HepG2 (cell line): ENCODE data around the gene DNAJC30. TPM values are rescaled to one million over a fixed set of nuclear protein-coding genes. Genes with fewer than 3 reads are reported as not detected.

ENCODE experiments used
- ZBTB40 ChIP-seq, 2 experiments: fragments of 450-650 bp in 1 of 2; sonication (generic) in 1 of 2; formaldehyde crosslinking in 1 of 2; IDR thresholded peaks; 2 replicates each; pipeline versions ENCODE4 v1.6.1 to v1.8.0; 2016 to 2022; ENCODE audit warnings: antibody characterized with exemption in 1 of 2, mild to moderate bottlenecking in 1 of 2, missing genetic modification reagents in 1 of 2
- polyA plus RNA-seq, 8 experiments: library from polyadenylated mRNA; depleted of rRNA in 3 of 8; stranded (reverse) in 7 of 8; unstranded in 1 of 8; fragments of >200 nt; fragmentation: Illumina TruSeq in 4 of 8; extraction: Trizol in 4 of 8; gene quantifications; 2 replicates each; pipeline versions ENCODE4 v1.2.1 to v1.2.3, GENCODE V29; 2011 to 2016; ENCODE audit warnings: low read depth in 4 of 8, missing spikeins in 1 of 8, mixed read lengths in 1 of 8; ENCODE audit not compliant: insufficient read depth in 1 of 8
- total RNA-seq, 5 experiments: library from RNA; depleted of rRNA; stranded (reverse); fragments of >200 nt; fragmentation: Illumina TruSeq; extraction: Trizol; gene quantifications; 2 replicates each; pipeline ENCODE4 v1.2.3, GENCODE V29; 2016; ENCODE audit warnings: low read depth in 1 of 5

Gene DNAJC30
- total and polyA plus RNA-seq, 2 of the 13 experiments (the other 11 are each of a cell fraction or from before 2014, with no cell fraction given) = 3.3 to 3.8 TPM

DNA sequence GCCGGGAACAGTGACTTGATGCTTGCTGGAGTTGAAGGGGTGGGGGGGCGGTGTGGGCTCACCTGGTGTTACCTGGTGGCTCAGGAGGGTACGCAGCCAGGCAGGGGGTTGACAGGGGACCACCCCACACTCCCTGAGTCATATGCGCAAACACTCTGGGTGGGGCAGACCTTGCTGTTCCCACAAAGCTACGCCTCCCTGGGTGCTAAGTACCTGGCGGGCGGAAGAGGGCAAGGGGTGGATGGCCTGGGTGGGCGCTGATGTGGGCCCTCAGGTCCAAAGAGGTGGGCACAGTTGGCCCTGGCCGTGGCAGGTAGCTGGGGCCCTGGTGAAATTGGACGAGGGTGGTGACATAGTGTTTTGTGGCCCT lies 22.3 kb upstream of the DNAJC30 start (continued):
- TF ChIP-seq ZBTB40 (IDR thresholded peaks at IDR 0.05) (no peak), ZBTB40 (CRISPR knock-in tag; IDR thresholded peaks at IDR 0.05) (no peak)
- TF ChIP-seq, all 625 proteins: peak for 0
